Adrenal gland (tissue), 12 donors: Measurements from ENCODE around the gene TGFBR2. TPM values are rescaled to one million over a fixed set of nuclear protein-coding genes. Genes with fewer than 3 reads are reported as not detected.

Experiments used
- DNase-seq, 7 donors: peaks; one replicate each; pipeline ENCODE4 v3.0.0-alpha.2; 2019 to 2020
- H3K27ac ChIP-seq, 5 donors: fragments of 200-600 bp; sonication (generic) in 4 of 5; 1 replicate in 3 of 5; 2 replicates in 2 of 5; pipeline versions ENCODE4 v1.5.1 to v1.8.0; 2016 to 2020; ENCODE audit warnings: mild to moderate bottlenecking in 1 of 5
- H3K27me3 ChIP-seq: fragments of 200-600 bp; 2 replicates; pipeline ENCODE4 v1.8.0; 2021
- H3K36me3 ChIP-seq, 2 donors: fragments of 200-600 bp; replicated peaks in 1 of 2; 1 replicate in 1 of 2; 2 replicates in 1 of 2; pipeline versions ENCODE4 v1.5.1 to v1.8.0; 2018 to 2022
- H3K4me1 ChIP-seq, 2 donors: fragments of 200-600 bp; replicated peaks in 1 of 2; 1 replicate in 1 of 2; 2 replicates in 1 of 2; pipeline versions ENCODE4 v1.5.1 to v1.8.0; 2018 to 2021
- H3K4me3 ChIP-seq, 4 donors: fragments of 200-600 bp; sonication (generic) in 3 of 4; one replicate each; pipeline ENCODE4 v1.5.1; 2016 to 2018
- H3K9me3 ChIP-seq, 3 donors: fragments of 200-600 bp; sonication (generic) in 1 of 3; replicated peaks in 1 of 3; 1 replicate in 2 of 3; 2 replicates in 1 of 3; pipeline versions ENCODE4 v1.5.1 to v1.8.0; 2016 to 2021
- POLR2A ChIP-seq, 2 donors: fragments of 450-650 bp; IDR thresholded peaks; one replicate each; pipeline ENCODE4 v1.6.1; 2017; ENCODE audit warnings: antibody characterized with exemption in 2 of 2, mild to moderate bottlenecking in 2 of 2, moderate library complexity in 1 of 2
- WGBS, 4 donors: extraction: QIAGEN DNeasy Blood & Tissue Kit in 2 of 4; methylation state at CpG; one replicate each; pipeline versions ENCODE4 v1.1.5 to v1.1.7; 2013 to 2017; 5-methylcytosine and 5-hydroxymethylcytosine counted together
- intact Hi-C, 2 donors: fragments of 100-400 bp; cut with DNase I; formaldehyde crosslinking; loops; one replicate each; pipeline versions ENCODE4 v1.14.1 to v1.15.0; 2022 to 2023
- polyA plus RNA-seq, 3 donors: library from polyadenylated mRNA; stranded (reverse); fragments of 200-250 nt in 2 of 3; fragments of 350-450 nt in 1 of 3; fragmentation: Illumina TruSeq in 1 of 3; extraction: RNeasy Lipid Tissue Mini Kit (QIAGEN cat#74804) in 1 of 3; gene quantifications; one replicate each; pipeline ENCODE4 v1.2.3, GENCODE V29; 2013 to 2014
- total RNA-seq, 9 donors: library from RNA; depleted of rRNA in 4 of 9; stranded (reverse); fragments of >200 nt in 4 of 9; fragments of 120-200 nt in 1 of 9; fragmentation: NEBNext Ultra II Directional in 1 of 9; extraction: Animal tissue kit (Norgen Biotek cat#: 25700) in 1 of 9; gene quantifications; one replicate each; pipeline versions ENCODE4 v1.1.0 to v1.2.4, GENCODE V29; 2013 to 2023
- TF ChIP-seq, protein P1 (sequence below), 6 experiments: fragments of 450-650 bp in 4 of 6; fragments of 200-600 bp in 2 of 6; sonication (generic) in 1 of 6; IDR thresholded peaks; 1 replicate in 5 of 6; 2 replicates in 1 of 6; pipeline versions ENCODE4 v1.5.1 to v1.8.0; 2016 to 2021; ENCODE audit warnings: antibody characterized with exemption in 6 of 6, mild to moderate bottlenecking in 2 of 6, moderate library complexity in 1 of 6
- donor health status: healthy with polysubstance abuse.
- donor health status: Bipolar disorder and iron deficiency.
- donor health status: DM: yes; HTN: yes; CAD: no.
- donor health status: DM: no; HTN: no; CAD: no.
- donor health status: DM: no; HTN: no; CAD: no.
- donor health status: DM: yes; HTN: yes; CAD: no.

The TGFBR2 gene
- total and polyA plus RNA-seq, 12 donors = 19.1 to 296 (median 153) TPM

GRCh38 chr3:30655187-30655812 lies 48.9 kb downstream of the TGFBR2 start:
- H3K4me1 ChIP-seq = peaks cover 32 to 74% of the 10 kb centered on the region in 2 donors
- intact Hi-C loops = no loop called here
- 73 to 77% (median 76%) methylated on average over 5 of the region's 5 CpGs for WGBS, 4 donors
- H3K27ac ChIP-seq = peak overlapping the region in 3 of 5 donors; percentile 1 to 63 (median 31)
- DNase-seq = no peak
- no peaks in the 10 kb centered on the region for H3K9me3 ChIP-seq
- H3K27me3 ChIP-seq = no peaks in the 10 kb centered on the region
- TF ChIP-seq POLR2A (IDR thresholded peaks at IDR 0.05) = no peak
- TF ChIP-seq, protein P1, sequence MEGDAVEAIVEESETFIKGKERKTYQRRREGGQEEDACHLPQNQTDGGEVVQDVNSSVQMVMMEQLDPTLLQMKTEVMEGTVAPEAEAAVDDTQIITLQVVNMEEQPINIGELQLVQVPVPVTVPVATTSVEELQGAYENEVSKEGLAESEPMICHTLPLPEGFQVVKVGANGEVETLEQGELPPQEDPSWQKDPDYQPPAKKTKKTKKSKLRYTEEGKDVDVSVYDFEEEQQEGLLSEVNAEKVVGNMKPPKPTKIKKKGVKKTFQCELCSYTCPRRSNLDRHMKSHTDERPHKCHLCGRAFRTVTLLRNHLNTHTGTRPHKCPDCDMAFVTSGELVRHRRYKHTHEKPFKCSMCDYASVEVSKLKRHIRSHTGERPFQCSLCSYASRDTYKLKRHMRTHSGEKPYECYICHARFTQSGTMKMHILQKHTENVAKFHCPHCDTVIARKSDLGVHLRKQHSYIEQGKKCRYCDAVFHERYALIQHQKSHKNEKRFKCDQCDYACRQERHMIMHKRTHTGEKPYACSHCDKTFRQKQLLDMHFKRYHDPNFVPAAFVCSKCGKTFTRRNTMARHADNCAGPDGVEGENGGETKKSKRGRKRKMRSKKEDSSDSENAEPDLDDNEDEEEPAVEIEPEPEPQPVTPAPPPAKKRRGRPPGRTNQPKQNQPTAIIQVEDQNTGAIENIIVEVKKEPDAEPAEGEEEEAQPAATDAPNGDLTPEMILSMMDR (IDR thresholded peaks at IDR 0.05) = no peak
- H3K4me3 ChIP-seq = no peak overlapping the region
- peaks cover 0 to 61% of the 10 kb centered on the region in 2 donors for H3K36me3 ChIP-seq

DNA sequence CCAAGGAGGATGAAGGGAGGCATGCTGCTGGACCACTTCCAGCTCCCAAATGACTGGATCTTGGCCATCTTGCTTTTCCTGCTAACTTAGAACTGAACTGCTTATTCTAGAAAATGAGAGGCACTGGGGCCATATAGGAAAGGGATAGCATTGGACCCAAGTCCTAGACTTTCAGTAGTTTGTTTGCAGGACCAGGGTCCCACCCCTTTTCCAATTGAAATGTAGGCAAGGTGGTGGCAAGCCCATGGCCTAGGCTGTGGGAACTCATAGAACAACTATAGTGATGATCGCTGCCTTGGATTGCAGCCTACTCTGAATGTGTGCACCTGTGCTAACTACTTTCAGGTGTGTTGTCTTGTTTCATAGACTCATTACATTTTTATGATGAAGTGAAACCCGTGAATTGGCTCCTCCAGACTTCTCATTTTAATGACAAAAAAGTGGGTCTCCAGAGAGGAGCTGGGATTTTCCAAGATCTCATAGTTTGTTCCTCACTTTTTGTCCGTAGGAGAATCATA lies 50.3 kb downstream of the TGFBR2 start:
- no peak overlapping the region for H3K27ac ChIP-seq

GRCh38 chr3:30657914-30658313 lies 51.5 kb downstream of the TGFBR2 start:
- Histone ChIP-seq H3K27me3 (no peaks in the 10 kb centered on the region), H3K36me3 (peaks cover 0 to 54% of the 10 kb centered on the region in 2 donors), H3K4me3 (no peak overlapping the region), H3K9me3 (no peaks in the 10 kb centered on the region), H3K4me1 (peaks cover 32 to 83% of the 10 kb centered on the region in 2 donors), H3K27ac (peak overlapping the region in 2 of 5 donors; percentile 69 to 81)
- 48 to 54% (median 51%) methylated on average over 3 of the region's 3 CpGs for WGBS, 4 donors
- DNase-seq = no peak
- intact Hi-C loops = no loop called here
- TF ChIP-seq POLR2A (IDR thresholded peaks at IDR 0.05) = no peak

More for the DNA sequence above, 50.3 kb downstream of the TGFBR2 start:
- intact Hi-C loops = no loop called here
- TF ChIP-seq POLR2A (IDR thresholded peaks at IDR 0.05) = no peak
- TF ChIP-seq, protein P1 (IDR thresholded peaks at IDR 0.05) = no peak
- no peaks in the 10 kb centered on the region for H3K27me3 ChIP-seq
- no peak overlapping the region for H3K4me3 ChIP-seq
- H3K36me3 ChIP-seq = peaks cover 0 to 60% of the 10 kb centered on the region in 2 donors
- H3K9me3 ChIP-seq = no peaks in the 10 kb centered on the region
- 92 to 97% (median 93%) methylated on average over 3 of the region's 3 CpGs for WGBS, 4 donors
- no peak for DNase-seq
- H3K4me1 ChIP-seq = peaks cover 32 to 75% of the 10 kb centered on the region in 2 donors

- H3K4me1 ChIP-seq = peaks cover 32 to 89% of the 10 kb centered on the region in 2 donors
- no peak for TF ChIP-seq POLR2A (IDR thresholded peaks at IDR 0.05)
- TF ChIP-seq, protein P1 (IDR thresholded peaks at IDR 0.05) = no peak
- H3K27ac ChIP-seq = peak overlapping the region in 3 of 5 donors; percentile 25 to 81 (median 69)
- no peaks in the 10 kb centered on the region for H3K9me3 ChIP-seq
- H3K4me3 ChIP-seq = no peak overlapping the region
- intact Hi-C loops = no loop called here
- DNase-seq = no peak
- 44 to 48% (median 48%) methylated on average over 9 of the region's 9 CpGs for WGBS, 4 donors
- H3K27me3 ChIP-seq = no peaks in the 10 kb centered on the region
- H3K36me3 ChIP-seq = peaks cover 0 to 49% of the 10 kb centered on the region in 2 donors
Observed at GRCh38 chr3:30658328-30659052, 52.1 kb downstream of the TGFBR2 start.
